H54 (cell line): Measurements from ENCODE around the gene RAMP2.

Experiments used
- DNase-seq: peaks from one replicate; pipeline ENCODE4 v3.0.0; 2011; ENCODE audit warnings: low spot score, mixed read lengths; ENCODE audit not compliant: insufficient read length
- FAIRE-seq: peaks from 3 replicates; lab custom pipeline; 2011; peaks lifted over from hg19 to GRCh38; lab: Jason Lieb, UNC
- POLR2A ChIP-seq: IDR thresholded peaks from 2 replicates; pipeline ENCODE4 v1.6.1; 2011; ENCODE audit warnings: low read depth, mild to moderate bottlenecking, low read length

The RAMP2 gene

GRCh38 chr17:42795465-42795864 lies 34.4 kb downstream of the RAMP2 start:
- no peak for FAIRE-seq
- TF ChIP-seq POLR2A, result no peak
- no peak for DNase-seq

- DNase-seq (no peak), FAIRE-seq (no peak)
- no peak for TF ChIP-seq POLR2A
These were observed 35.2 kb downstream of the RAMP2 start for GRCh38 chr17:42796066-42796758.

DNA sequence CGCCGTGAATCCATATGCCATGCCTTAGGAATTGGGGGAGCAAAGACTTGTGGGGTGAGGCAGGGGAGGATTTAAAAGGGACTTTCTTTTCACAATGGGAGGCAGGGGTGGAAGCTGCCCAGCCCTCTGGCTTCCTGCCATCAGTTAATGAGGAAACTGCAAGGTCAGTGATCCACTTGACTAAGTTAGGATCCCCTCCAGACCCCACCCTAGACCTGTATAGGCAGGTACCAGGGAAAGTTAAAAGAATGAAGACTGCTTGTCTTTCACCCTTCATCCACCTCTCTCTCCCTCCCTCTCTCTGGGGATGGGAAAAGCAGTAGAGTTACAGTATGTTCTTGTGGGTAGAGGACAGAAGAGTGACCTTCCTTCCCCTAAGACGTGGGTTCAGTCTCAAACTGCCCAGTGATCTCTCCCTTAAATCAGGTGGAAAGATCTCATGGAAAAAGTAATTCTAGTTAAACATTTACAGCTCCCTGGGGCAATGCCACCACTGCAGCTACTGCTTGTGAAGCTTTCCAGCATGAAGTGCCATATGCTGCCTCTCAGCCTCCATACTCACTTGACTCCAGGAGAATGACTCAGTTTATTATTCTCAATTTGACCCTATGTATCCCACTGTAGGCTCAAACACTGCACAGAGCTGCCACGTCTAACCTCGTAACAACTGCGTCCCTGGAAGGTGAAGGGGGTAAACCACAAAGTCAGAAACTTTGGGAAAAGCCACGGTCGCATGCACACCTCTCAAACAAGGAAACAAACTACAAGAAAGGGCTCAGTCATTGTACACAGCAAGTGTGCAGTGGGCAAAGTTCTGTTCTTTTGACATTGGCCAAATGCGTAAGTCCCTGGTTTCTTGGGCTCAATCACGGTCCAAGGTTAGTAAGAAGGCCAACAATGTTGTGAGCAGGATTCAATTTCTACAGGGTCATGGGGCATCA lies 36.3 kb downstream of the RAMP2 start:
- TF ChIP-seq POLR2A, result no peak
- FAIRE-seq (no peak), DNase-seq (no peak)

DNA sequence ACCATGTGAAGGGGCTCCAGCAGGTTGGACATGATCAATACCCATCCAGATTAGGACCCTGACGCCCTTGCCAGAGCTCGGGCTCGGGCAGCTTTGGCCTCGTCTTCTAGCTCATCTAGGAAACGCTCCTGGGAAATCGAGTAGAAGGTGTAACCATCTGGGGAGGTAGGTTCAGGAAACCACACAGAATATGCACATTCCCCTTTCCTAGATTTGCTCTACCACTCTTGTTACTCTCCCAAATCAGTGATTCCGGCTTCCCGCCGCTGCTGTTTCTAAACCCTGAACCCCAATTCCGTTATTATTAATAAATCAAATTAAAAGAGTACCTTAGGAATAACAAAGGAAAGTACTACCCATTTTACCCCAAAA lies 37.0 kb downstream of the RAMP2 start:
- FAIRE-seq, result no peak

DNA sequence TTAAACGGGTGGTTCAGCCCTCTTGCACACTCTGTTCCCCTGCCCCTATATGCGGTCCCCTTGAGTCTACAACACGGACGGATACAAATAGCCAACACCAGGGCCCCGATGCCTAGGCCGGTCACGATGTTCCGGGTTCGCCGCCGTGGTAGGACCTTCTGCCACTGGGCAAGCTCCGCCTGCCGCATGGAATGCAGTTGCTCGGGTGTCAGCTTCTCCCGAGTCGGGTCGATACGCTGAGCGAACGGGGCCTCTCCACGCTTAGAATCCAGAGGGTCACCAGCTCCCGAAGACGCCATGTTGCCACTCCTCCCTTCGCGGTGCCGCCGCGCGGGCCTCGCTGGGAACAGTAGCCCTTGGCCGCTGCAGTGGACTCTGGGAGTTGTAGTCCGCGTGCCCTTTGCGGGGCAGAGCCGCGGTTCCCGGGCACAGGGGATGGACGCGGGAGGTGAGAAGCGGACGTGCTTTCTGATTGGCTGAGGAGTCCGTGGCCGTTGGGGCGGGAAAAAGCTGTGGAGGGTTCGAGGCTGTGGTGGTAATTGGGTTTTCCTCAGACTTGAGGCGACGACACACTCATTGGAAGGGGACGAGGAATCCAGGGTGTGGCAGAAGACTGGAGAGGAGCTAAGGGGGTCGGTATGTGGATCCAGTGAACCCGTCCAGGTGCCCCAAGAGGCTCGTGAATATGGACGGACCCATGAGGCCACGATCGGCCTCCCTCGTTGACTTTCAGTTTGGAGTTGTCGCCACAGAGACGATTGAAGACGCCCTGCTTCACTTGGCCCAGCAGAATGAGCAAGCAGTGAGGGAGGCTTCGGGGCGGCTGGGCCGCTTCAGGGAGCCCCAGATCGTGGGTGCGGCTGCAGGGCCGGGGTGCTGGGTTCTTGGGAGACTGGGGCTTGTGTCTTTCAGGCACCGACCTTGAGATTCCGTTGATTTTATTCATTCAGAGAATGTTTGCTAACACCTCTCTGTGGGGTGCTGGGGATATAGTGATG lies 37.7 kb downstream of the RAMP2 start, which contains the start of the genes CNTD1 and COA3:
Gene CNTD1 (plus strand): TSS at position 479 of the 998 bp plus-strand sequence. CDS start 207 bp downstream, at position 686.
Gene COA3 (minus strand): TSS at position 322 of the 998 bp plus-strand sequence. CDS start 23 bp downstream, at position 299.
- no peak for FAIRE-seq
- peak; percentile 92 for DNase-seq
- peak; percentile 83 for TF ChIP-seq POLR2A

More for the DNA sequence above, 37.0 kb downstream of the RAMP2 start:
- no peak for DNase-seq
- no peak for TF ChIP-seq POLR2A

DNA sequence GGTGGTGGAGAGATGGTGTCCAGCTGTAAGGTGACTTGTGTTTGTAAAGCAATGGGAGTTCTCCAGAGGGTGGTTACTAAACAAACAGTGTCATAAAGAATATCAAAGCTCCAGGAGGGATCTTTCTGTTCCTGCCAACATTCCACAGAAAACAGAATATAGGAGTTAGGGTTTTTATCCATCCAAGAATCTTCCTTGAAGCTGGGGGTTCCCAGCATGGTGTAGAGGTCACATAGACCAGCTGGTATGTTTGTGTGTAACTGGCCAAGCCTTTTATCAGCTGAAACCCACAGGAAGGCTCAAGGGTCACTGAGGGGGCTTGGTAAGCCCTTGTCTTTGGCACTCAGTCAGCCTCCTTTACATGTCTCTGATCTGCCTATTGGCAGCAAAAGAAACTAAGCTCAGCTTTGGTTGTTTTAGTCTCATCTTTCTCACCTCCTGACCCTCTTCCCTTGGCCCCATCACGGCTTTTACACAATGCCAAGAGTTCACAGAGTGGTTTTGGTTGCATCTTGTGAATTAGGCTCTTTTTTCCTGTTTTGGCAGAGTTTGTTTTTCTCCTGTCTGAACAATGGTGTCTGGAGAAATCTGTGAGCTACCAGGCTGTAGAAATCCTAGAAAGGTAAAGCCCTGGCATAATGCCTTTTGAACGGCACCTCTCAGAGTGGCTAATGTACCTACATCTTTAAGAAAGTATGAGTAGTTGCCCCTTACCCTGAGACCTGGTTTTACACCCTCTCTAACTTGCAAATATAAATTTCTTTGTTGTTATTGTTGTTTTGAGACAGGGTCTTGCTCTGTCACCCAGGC lies 42.3 kb downstream of the RAMP2 start:
- TF ChIP-seq POLR2A, result no peak
- DNase-seq, result no peak
- no peak for FAIRE-seq

DNA sequence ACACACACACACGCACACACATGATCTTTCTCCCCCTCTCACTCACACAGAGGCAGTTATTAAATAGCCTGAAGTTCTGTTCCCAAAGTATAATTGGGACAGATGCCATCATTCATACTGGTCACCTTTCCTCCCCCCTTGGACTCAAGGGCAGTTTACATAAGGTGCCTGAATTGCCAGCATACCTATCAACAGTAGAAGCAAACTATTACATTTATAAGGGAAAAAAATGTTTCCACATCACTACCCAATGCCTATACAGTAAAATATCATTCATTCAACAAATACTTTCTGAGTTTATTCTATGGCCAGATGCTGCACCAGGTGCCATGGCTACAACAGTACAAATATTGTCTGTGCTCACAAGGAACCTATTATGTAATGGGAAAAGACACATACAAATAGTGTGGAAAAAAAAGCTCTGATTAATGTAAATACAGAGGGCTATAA lies 43.9 kb downstream of the RAMP2 start:
- FAIRE-seq (no peak), DNase-seq (no peak)
- TF ChIP-seq POLR2A, result no peak

- no peak for TF ChIP-seq POLR2A
- DNase-seq (no peak), FAIRE-seq (no peak)
These were observed 45.2 kb downstream of the RAMP2 start for GRCh38 chr17:42806249-42806648.

GRCh38 chr17:42809250-42809649 lies 48.2 kb downstream of the RAMP2 start:
- peak; percentile 54 for DNase-seq
- peak; percentile 72 for FAIRE-seq
- no peak for TF ChIP-seq POLR2A
